IPS DF 4.7 (cell line): ENCODE results near the gene FCF1.

Source experiments
- DNase-seq: peaks from one replicate; pipeline ENCODE4 v3.0.0-alpha.2; 2013; ENCODE audit warnings: low spot score; ENCODE audit errors: extremely low read depth

FCF1 gene, protein sequence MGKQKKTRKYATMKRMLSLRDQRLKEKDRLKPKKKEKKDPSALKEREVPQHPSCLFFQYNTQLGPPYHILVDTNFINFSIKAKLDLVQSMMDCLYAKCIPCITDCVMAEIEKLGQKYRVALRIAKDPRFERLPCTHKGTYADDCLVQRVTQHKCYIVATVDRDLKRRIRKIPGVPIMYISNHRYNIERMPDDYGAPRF

DNA sequence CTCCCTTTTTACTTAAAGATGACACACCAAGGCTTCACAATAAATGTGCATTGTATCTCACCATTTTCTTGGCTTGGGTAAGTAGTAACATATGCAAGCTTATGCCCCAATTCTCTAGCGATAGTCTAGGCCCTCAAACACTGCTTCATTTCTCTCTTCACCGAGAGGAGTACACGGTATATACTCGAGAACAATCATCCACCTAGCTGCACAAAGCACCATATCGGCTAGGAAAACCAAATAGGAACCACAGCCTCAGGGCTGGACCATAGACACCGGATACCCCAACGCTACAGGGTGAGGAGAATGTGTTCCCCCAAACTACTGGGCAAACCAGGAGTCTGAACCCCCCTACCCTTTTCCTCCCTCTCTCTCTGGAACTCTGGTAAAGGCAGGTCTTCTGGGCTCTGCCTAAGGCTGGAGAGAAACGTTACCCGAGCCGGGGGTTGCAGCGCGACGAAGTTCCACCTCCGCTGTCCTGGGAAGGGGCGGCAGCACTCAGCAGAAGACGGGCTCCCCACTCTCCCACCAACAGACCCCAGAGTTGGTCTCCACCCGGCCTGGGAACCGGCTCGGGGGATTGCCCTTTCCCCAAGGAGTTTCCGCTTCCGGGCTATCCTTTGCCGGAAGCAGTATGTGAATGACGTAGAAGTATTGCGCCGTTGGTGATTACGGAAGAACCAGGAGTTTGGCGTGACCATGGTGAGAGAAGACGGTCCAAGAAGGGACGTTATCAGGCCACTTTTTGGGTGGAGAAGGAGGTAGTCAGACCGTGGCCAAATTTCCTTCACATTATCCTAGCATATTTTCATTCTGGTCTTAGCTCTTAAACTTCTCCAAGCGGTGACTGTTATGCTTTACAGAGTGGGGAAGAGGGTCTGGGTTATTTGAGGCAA, at the start of gene FCF1, which contains the start of gene AREL1:
TSS of gene FCF1 (plus strand) at position 646 of the 896 bp plus-strand sequence. CDS start at position 700, 54 bp downstream.
TSS of gene AREL1 (minus strand) at position 582 of the 896 bp plus-strand sequence. CDS start 27,465 bp downstream, outside the sequence.
- DNase-seq = peak; percentile 86

DNA sequence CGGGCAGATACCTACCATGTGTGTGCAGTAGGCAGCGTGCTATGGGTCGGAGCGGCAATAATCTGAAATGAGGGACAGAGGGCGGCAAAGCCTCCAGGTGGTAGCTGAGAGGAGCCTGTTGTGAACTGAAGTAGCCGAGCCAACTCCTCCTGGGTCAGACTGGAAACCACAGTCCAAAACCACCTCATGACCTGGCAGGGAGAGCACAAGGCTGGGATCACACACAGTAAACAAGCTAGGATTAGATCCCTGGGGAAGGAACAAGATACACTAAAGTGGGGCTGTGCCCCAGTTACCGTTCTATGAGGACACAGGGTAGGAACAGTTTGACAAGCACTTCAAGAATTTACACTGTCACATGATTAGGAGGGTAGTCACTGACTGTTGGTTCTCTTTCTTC, 49.1 kb upstream of the FCF1 start:
- no peak for DNase-seq

DNA sequence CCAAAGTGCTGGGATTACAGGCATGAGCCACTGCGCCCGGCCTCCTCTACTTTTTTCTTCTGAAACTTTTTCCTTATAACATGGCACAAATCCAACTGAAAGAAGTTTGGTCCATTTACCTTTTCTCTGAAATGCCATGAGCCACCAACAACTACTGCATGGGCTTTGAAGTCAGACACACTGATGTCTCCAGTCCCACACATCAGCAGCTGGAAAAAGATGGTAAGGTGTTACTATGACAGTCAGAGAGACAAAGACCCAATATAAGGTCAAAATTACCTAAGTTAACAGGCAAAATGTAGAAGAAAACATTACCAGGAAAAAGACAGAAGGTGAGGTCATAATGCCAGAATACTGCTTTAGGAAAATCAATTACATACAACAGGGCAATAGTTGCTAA, 48.2 kb upstream of the FCF1 start:
- no peak for DNase-seq

DNA sequence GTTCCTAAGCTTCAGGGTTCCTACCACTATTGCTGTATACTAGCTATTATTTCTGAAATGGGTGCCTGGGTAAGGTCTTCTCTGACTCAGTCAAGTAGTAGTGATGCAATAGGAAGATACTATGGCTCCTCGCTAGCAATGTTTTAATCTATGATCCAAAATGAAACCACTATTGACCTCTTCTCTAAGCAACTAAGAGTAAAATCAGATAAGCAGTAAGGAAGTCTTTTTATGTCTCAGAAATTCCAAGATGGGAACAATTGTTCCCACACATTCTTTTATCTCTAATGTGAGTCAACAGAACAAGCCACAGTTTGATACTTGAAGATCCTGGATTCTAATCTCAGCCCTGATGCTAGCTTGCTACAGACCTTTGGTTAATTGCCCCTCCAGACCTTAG, 45.2 kb upstream of the FCF1 start:
- no peak for DNase-seq

DNA sequence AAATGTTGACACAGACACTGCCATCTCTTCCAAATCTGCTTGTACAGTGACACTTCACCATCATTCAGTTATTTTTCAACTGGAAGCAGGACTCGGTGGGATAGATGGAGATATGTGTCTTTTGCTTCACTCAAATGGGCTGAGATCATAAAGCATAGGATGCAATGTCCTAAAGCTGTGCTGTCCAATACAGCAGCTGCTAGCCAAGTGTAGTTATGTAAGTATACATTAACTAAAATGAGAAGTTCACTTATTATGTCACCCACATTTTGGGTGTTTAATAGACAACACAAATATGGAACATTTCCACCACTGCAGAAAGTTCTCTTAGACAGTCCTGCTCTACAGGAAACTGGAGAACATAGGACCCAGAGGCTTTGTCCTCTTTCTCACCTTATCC, 43.7 kb upstream of the FCF1 start:
- DNase-seq = no peak

DNA sequence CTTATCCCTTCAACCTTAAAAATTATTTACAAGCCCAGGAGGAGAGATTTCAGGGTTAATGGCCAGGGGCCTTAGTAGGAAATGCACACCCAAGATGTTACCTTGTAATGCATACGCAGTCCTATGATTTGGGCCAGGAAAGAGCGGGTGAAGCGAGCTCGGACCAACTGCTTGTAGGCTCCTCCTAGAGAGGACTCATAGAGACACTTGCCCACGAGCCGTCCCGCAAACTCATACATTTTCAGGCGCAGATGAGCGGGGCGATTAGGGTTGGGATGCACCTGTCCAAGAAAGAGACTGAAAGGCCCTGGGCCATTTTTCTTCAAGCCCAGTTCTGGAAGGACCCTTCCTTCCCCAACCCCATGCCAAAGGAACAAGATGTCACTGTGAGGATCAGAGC, 43.1 kb upstream of the FCF1 start:
- no peak for DNase-seq

DNA sequence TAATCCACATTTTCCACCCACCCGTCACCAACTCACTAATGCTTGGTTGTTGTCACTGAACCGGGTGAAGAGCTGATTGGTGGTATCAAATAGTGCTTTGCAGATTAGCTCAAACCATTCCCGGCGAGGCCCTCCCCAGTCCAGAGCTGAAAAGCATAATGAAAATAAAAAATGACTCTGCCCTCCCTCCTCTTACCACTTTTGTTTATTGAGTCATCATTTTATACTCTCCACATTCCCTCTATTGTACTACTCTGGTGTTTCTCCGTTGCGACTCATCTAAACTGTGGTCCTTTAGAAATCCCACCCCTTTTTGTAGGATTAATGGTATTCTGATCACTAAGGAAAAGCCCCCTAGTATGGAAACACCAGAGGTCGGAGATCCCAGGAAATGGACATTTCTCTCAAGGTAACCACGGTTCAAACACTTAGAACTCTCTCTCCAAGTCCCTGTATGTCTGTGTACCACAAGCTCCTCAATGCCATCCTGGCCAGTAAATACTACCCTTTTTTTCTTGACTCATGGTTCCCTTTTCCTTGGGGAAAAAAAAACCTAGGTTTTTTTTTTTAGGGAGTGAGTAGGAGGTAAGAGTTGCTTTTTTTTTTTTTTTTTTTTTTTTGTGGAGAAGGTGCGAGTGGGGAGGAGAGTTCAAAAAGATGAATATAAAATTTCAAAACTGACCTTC, 42.1 kb upstream of the FCF1 start:
- DNase-seq = no peak

DNA sequence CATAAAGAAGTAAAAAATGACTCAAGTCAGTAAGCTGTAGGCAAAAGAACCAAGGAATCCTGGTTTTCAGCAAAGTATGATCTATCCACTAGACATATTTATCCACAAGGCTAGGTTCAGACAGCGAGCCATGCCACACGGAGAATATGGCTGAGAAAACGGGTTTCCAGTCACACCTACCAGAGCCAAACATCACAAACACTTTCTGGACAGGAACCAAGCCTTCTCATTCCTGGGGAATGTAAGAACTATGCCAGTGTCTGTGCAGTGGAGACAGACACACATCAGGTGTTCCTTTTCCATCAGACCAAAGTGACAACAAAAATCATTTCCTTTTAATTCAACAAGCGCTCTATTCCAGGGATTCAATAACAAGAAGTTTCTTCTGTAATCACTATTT, 41.2 kb upstream of the FCF1 start:
- DNase-seq = no peak

DNA sequence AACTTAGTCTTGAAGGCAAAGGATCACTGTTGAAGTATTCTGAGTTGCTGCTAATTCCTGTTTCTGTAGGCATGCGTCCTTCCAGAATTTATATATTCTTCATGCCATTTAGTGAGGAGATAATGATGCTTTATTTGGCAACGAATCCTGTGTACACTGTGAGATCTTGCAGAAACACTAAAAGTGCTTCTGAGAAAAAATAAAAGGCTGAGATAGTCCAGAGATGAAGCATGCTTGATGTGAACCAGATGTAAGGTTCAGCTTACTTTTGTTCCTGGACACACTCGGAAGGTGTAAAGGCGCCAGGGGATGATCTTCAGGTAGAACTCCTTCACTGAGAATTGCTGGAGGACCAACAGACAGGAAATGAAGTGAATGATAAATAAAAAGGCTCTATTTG, 39.2 kb upstream of the FCF1 start:
- no peak for DNase-seq

DNA sequence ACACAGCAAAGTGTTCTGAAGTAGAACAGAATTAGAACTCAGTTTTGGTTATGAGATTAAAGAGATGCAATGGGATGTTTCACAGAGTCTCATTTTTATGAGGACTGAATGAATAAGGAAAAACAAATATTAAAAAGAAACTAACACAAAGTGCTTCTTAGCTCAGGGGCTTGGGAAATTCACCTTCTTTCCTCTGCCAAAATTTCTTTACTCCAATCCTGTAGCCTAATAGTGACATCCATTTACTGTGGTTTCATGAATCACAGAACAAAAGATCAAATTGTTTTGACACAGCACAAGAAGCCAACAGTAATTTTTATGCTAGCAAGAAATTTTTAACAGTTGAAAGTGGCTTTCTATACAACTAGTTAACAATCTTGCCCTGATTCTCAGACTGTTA, 37.7 kb upstream of the FCF1 start:
- no peak for DNase-seq

DNA sequence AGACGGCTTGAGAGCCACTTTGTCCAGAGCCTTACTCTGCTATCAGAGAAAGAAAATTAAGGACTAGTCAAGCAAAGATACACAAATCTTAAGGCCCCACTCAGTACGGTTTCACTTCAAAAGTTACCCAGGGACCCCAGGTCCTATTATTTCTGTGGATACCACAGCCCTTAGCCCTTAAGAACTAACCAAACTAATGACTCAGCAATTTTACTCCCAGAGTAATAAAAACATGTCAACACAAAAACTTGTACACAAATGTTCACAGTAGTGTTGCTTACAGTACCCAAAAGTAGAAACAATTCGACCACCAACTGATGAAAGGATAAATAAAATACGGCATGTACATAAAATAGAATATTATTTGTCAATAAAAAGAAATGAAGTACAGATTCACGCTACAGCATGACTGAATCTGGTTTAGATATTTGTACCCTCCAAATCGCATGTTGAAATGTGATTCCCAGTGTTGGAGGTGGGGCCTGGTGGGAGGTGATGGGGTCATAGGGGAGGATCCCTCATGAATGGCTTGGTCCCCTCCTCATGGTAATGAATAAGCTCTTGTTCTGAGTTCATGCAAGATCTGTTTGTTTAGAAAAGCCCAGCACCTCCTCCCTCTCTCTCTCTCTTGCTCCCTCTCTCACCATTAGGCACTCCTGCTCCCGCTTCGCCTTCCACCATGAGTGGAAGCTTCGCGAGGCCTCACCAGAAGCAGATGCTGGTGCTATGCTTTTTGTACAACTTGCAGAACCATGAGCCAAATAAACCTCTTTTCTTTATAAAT, 30.6 kb upstream of the FCF1 start:
- no peak for DNase-seq

DNA sequence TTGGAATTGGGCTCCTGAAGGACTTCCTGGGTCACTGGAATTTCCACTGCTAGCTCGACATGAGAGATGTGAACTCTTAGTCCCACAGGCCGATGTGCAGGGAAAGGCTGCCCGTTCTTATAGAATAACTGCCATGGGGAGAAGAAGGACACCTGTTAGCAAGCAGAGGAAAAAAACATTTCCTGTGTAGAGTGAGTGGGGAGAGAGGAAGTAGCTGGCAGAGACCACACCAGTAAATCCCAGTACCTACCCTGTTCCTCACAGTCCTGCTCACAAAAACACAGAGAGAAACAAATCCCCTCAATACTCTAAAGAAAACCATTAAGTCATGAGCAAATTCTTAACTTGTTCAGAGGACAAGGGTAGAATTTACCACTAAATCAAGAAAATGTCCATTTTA, 29.5 kb upstream of the FCF1 start:
- DNase-seq = no peak

DNA sequence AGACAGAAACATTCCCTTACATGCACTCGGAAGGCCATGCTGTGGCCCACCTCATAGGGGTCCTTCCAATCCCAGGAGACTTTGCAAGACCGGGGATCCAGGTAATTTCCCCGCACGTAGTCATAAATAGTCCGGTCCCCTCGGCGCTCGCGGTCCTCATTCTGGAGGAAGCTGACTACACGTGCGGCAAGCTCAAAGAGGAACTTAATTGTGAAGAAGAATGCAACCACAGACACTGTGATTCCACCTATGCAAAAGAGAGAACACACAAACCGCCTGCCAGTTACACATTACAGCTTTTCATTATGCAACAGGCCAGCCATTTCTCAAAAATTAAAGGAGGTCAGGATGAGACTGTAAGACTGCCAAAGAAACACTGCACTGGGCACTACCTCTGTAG, 28.5 kb upstream of the FCF1 start:
- no peak for DNase-seq

DNA sequence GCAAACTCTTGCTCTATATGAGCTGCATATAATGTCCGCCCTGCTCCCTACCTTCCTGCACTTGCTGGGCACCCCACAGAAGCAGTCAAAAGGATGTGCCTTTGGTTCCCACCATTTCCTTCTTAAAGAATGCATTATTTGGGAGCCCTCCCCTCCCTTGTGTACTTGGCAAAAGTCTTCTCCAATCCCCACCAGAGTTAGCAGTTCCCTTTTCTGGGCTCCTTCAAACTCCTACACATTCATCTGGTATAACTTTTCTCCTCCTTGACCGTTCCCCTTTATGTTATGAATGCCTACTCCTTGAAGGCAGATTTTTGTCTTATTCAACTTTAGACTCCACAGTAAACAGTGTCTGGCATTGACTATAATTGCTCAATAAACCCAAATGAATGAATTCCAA, 27.9 kb upstream of the FCF1 start:
- DNase-seq = no peak

DNA sequence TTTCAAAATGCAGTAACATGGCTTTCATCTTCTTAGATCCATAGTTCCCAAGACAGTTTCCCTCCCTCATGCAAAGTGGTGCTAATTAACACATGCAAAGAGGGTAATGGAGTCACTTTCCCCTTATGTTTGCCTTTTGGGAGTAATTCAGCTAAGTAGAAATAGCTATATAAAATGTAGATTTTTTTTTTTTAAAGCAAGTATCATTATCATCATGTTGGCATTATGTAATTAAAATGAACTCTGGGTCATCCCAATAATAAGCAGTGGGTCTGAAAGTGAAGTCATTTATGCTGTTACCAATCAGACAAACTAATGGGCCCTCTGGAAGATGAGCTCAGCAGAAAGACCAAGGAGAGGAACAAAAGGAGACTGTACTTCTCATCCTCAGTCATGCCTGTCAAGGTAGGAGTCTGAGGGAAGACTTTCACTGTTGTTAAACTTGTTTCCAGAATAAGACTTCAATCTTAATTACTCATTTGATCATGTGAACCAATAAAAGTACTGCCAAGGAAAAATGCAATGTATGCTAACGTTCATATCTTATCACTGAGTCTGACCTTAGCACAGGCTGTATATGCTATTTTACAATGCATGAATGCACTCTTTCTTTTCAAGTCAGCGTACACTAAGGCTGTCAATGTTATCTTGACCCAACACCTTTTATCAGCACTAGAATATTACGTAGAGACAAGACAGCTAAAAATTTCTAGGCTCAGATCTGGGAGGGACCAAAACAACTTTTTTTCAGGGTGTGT, 26.8 kb upstream of the FCF1 start:
- no peak for DNase-seq

DNA sequence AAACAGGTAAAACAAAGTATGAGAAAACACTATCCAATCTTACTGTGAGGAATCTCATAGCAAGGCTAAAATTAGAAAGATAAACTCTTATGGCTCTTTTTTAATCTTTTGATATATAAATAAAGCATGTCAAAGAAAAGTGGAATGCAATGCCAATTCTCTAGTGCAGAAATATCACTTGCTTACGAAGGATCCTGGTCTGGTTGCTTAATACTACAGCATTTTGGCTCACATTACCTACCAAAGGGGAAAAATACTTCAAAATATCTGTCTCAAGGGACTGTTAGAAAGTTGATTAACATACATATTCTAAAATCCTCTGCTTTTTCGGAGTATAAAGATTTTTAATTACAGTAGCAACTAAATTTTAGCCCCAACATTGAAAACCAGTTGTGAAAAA, 21.5 kb upstream of the FCF1 start:
- DNase-seq = no peak

DNA sequence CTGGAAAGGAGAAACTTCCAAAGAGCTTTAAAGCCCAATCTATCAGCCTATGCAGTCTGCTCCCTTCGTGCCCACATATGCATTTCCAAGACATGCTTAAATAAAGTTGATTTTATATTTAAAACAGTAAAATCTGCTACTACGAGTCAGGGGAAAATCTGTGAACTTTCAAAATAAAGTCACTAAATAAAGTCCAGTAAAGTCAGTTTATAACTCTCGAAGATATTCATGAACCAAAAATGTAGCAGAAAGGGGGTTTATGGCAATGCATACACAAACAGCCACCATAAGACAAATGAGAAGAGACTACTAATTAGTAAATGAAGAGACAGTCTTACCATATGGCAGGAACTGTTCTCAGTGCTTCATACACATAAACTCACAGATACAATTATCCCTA, 19.8 kb upstream of the FCF1 start:
- DNase-seq = no peak

DNA sequence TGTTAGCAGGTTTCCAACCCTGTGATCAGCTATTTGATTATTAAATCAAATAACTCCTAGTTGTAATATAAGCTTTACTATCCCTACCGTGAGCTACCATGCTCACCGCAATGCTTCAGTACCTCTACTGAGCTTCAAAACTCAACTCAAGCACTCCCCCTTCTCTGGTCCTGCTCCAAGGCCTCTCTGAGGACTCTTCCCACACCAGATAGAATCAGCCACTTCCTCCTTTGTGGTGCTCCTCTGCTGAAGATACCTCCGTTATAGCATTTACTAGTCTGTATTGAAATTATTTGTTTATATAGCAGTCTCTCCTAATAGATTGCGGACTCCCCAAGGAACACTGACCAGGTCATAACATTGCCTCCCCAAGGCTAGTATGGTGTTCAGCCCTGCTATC, 17.5 kb upstream of the FCF1 start:
- no peak for DNase-seq

DNA sequence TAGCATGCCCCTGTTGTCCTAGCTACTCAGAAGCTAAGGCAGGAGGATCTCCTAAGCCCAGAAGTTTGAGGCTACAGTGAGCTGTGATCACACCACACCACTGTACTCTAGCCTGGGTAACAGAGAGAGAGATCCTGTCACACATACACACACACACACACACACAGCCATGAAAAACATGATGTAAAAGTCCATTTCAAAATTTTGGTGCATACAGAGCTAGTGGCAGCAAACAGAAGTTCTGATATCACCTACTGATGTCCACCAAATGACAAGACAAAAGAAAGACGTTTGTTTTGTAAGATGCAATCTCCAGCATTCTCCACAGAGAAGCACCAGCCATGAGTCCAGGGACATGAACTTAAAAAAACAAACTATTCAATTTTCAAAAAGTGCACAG, 15.9 kb upstream of the FCF1 start:
- DNase-seq = no peak

DNA sequence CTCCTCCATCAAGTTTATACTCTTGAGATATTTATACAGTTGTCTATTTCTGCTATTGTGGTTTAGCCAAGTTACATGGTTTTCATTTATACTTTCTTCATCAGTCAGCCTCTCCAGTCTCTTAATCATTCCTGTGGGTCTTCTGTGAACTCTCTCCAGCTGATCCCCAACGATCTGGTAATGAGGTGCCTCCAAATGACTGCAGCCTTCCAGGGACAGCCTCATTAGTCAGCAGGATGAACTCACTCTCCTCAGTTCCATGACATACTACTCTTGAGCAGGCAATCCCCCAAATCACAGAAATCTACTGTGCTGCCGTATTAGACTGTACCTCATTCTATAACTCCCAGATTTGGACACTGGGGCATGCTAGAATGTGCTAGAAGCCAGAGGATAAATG, 15.4 kb upstream of the FCF1 start:
- no peak for DNase-seq

DNA sequence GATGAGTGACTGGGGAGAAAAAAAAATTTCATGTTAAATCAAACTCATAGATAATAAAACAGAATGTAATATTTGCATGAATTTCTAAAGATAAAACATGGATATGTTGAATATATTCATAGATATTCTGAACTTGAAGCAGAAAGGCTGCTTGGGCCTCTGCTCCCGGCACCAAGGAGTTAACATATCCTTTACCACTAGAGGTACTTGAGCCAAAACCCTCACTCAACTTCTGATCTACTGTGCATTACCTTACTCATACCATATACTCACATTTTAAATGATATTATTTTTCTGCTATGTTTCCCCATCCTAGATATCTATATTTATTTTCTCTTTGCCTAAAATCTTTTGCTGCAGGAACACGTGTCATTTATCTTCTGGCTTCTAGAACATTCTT, 15.0 kb upstream of the FCF1 start:
- no peak for DNase-seq
